GM21786 (cell line): ENCODE results near the gene SRC.

Experiments
- ATAC-seq: cut with Tn5 transposase; IDR thresholded peaks from one replicate; pipeline ENCODE4 v1.9.1; 2021; ENCODE audit not compliant: unreplicated experiment

The SRC gene

DNA sequence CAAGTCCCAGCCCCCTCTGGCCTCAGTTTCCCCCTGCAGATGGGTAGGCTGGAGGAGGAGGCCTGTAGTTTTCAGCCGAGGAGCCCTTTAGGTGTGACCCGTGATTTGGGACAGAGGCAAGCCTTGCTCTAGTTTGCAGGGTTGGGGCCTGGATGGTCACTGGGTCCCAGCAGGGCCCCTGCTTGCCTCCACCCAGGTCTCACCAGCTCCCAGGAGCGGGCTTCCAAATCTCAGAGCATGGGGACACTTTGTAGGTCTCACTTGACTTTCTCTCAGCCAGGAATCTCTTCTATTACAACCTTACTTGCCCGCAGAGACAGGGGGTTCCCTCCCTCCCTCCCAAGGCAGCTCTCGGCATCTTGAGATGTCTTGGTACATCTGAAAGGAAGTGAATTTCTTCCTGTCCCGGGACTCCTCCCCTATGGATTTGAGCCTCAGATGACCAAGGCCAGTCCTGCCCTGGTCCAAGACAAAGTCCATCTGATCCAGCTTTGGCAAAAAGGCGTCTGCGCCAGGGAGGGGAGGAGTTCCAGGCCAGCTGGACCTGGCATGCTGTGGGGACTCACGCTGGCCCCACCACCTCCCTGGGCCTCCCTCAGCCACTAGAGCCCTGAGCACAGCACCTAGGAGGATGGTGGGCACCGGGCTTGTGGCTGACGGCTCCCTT, 47.4 kb downstream of the SRC start:
- no peak for ATAC-seq

- ATAC-seq: no peak
These were observed 48.1 kb downstream of the SRC start for GRCh38 chr20:37393863-37394542.

- ATAC-seq: no peak
These were observed 48.8 kb downstream of the SRC start for GRCh38 chr20:37394543-37395409.

DNA sequence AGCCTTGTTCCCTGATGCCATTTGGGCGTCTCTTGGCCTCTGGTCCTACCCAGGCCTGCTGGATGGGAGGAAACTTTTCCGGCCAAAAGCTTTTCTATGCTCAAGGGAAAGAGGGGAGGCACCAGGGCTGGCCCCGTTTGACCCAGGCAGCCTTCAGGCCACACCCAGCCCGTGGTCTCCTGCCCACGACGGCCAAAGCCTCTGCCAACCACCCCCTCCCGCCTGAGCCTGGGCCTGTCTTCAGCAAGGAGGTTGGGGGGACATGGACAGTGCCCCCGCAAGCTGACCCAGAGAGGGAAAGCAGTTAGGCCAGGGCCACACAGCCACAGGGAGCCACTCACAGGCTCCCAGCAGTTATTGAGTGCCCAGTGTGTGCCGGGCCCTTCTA, 49.5 kb downstream of the SRC start:
- ATAC-seq: no peak

DNA sequence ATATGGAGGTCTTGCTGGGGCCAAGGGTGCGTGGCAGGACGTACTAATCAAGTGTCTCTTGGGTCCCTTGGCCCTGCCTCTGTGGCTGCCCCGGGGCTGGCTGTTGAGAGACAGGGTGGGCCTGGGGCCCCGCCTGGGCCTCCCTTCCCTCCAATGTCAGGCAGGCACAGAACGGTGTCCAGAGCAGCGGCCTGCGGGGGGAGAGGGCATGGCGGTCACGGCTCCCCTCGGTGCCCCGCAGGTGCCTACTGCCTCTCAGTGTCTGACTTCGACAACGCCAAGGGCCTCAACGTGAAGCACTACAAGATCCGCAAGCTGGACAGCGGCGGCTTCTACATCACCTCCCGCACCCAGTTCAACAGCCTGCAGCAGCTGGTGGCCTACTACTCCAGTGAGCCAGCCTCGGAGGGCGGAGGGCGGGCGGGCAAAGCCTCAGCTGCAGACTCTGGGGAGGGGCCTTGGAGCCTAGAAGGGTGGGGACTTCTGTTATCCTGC, 50.0 kb downstream of the SRC start:
- no peak for ATAC-seq

- ATAC-seq: no peak
These were observed 50.6 kb downstream of the SRC start for GRCh38 chr20:37396416-37397075.

DNA sequence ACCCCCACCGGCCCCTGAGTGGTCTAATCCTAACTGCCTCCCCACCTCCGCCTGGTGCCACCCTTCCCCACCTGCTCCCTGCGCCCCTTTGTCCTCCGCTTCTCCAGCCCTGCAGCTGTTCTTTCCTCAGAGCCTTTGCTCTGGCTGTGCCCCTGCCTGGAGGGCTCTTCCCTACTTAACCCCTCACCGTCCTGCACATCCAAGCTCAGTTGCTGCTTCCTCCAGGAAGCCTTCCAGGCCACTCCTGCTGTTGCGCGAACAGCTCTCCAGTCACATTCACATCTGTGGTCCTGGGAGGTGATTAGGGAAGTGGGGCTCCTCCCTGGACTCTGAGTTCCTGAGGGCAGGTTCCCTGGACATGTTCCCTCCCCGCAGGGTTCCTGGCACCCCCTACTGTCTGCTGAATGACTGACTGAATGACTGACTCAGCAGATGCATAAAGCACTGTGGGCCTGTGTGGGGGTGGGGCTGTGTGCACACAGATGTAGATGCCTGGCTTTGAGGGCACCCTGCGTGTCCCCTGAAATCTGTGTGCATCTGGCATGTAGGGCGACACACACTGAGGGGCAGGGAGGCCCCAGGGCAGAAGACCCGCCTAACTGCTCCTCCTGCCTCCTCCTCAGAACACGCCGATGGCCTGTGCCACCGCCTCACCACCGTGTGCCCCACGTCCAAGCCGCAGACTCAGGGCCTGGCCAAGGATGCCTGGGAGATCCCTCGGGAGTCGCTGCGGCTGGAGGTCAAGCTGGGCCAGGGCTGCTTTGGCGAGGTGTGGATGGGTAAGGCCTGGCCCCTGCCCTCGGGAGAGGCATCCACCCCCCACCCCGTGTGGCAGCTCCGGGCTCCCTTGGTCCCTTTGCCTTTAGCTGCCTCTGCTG, 51.4 kb downstream of the SRC start:
- no peak for ATAC-seq

GRCh38 chr20:37397954-37398749, 52.2 kb downstream of the SRC start:
- ATAC-seq: no peak

DNA sequence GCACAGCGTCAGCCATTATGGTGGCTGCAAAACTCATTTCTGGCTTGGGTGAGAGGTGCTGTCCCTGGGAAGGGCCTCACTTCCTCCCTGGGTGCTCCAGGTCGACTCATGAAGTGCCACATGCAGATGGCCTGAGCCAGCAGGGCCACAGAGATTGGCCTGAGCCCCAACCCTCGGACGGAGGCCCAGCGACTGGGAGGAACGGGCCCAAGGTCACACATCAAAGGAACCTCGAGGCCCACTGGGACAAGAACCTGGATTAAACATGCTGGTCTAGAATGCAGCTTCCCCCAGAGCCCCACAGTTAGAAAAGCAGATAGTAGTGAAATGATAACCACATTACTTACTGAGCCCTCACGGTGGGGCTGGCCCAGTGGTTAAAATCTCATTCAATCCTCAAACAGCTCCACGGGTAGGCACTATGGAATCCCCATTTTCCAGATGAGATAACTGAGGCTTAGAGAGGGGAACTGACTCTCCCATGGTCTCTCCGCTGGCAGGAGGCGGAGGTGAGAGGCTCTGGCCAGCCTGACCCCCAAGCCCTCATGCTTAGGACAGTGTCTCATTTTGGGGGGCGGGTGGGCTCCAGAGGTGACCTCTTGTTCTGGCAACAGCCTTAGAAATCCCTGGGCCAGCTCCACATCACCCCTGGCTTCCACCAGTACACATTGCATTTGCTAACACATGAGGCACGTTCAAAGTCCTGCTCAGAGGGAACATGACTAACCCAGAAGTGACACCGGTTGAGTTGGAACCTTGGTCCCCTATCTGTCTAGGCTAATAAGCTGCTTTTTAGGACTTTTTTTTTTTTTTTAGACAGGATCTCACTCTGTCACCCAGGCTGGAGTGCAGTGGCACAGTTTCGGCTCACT, 53.0 kb downstream of the SRC start:
- ATAC-seq: no peak

- no peak for ATAC-seq
These were observed 55.5 kb downstream of the SRC start for GRCh38 chr20:37401282-37401929.

DNA sequence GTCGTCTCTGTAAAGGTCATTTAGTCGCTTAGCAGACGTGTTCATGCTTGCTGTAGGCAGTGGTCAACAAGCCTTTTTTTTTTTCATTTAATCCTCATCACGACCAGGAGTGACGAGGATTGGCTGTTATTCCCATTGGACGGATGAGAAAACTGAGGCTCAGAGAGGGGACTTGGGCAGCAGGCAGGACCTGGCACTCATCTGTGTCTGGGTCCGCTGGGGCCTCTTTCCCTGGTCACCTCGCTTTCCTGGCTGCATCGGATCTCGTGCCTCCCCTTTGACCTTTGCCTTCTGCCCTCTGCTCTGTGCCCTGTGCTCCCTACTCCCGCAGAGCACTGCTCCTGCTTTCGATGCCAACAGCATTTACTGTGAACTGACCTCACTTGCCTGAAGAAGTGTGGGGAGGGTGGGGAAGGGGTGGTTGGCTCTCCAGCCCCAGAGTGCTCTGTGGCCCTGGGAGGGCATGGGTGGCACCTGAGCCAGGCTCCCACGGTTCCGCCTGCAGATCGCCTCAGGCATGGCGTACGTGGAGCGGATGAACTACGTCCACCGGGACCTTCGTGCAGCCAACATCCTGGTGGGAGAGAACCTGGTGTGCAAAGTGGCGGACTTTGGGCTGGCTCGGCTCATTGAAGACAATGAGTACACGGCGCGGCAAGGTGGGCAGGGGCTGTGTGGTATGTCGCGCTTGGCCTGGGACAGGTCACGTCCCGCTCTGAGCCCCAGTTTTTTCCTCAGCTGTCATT, 56.2 kb downstream of the SRC start:
- ATAC-seq: no peak

DNA sequence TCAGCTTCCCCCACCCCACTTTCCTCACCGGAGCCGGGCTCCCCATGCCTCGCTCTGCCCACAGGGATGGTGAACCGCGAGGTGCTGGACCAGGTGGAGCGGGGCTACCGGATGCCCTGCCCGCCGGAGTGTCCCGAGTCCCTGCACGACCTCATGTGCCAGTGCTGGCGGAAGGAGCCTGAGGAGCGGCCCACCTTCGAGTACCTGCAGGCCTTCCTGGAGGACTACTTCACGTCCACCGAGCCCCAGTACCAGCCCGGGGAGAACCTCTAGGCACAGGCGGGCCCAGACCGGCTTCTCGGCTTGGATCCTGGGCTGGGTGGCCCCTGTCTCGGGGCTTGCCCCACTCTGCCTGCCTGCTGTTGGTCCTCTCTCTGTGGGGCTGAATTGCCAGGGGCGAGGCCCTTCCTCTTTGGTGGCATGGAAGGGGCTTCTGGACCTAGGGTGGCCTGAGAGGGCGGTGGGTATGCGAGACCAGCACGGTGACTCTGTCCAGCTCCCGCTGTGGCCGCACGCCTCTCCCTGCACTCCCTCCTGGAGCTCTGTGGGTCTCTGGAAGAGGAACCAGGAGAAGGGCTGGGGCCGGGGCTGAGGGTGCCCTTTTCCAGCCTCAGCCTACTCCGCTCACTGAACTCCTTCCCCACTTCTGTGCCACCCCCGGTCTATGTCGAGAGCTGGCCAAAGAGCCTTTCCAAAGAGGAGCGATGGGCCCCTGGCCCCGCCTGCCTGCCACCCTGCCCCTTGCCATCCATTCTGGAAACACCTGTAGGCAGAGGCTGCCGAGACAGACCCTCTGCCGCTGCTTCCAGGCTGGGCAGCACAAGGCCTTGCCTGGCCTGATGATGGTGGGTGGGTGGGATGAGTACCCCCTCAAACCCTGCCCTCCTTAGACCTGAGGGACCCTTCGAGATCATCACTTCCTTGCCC, 57.4 kb downstream of the SRC start:
- no peak for ATAC-seq

DNA sequence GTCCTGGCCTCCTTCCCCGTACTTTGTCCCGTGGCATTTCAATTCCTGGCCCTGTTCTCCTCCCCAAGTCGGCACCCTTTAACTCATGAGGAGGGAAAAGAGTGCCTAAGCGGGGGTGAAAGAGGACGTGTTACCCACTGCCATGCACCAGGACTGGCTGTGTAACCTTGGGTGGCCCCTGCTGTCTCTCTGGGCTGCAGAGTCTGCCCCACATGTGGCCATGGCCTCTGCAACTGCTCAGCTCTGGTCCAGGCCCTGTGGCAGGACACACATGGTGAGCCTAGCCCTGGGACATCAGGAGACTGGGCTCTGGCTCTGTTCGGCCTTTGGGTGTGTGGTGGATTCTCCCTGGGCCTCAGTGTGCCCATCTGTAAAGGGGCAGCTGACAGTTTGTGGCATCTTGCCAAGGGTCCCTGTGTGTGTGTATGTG, 58.5 kb downstream of the SRC start:
- ATAC-seq: no peak

DNA sequence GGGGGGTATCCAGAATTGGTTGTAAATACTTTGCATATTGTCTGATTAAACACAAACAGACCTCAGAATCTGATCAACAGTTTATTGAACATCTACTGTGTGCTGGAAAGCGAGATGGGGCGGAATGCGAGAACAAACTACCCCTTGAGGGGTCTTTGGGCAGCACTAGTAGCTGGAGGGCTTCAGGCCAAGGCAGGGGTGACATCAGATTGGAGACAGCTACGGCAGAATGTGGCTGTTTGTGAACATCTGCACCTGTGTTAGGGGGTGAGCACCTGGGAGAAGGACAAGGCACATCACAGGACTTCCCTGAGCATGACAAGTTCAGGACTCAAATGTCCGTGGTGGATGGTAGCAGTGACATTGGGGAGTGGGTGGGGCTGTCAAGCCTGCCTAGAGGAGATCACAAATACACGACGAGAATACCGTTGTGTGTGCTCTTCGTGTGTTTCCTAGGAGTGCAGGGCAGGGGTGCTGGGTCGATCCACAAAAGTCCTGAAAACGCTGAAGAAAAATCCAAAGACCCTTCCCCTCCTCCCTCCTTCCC, 59.5 kb downstream of the SRC start:
- ATAC-seq: no peak

DNA sequence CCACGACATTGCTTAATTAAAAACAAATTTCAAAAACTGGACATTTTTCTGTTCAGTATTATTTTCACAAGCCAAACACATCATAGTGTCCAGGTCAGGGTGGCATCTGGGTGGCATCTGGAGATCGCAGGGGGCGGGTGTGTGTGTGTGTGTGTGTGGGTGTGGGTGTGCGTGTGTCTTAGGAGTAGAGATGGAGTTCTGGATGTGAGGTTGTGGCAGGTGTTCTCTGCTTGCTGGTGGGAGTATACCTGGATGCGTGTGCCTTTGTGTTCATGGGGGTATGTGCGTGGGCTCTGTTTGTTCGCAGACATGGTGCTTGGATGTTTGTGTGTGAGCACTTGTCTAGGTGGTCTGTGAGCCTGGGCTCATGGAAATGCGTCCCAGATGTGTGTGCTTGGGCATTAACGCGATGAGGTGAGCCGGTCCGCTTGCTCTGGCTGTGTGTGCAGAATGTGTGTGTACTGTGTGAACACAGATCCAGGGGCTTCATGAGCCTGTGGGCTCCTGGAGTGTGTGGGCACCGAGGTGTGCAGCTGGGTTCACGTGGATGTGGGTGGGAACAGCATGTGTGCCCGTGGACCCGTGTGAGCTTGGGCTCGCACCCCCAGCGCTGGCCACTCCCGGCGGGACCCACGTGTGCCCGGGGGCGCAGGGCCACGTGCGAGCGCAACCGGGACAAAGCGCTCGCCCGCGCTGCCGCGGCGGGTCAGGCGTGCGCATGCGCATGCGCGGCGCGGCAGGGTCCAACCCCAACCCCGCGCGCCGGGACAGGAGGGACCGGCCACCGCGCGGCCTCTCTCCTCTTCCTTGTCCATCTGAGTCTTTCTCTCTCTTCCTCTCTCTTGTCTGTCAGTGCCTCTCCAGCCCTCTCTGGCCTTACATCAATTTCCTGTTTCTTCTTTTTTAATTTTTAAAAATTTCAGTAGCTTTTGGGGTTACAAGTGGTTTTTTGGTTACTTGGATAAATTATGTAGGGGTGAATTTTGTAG, 60.4 kb downstream of the SRC start:
- no peak for ATAC-seq
